Coronary artery (tissue), 2 donors: ENCODE data around the gene NFATC2.

Experiments
- DNase-seq: peaks from one replicate; pipeline ENCODE4 v3.0.0-alpha.2; 2017; ENCODE audit warnings: low spot score
- H3K27ac ChIP-seq, 2 donors: fragments of 200-600 bp; sonication (generic); one replicate each; pipeline ENCODE4 v1.5.1; 2016 to 2019
- H3K4me3 ChIP-seq: fragments of 200-600 bp; sonication (generic); 2 replicates; pipeline ENCODE4 v1.5.1; 2016; ENCODE audit warnings: mild to moderate bottlenecking, moderate library complexity
- TF ChIP-seq, protein P1 (sequence below): fragments of 200-600 bp; sonication (generic); IDR thresholded peaks from one replicate; pipeline ENCODE4 v1.5.1; 2019; ENCODE audit warnings: antibody characterized with exemption

Gene NFATC2

DNA sequence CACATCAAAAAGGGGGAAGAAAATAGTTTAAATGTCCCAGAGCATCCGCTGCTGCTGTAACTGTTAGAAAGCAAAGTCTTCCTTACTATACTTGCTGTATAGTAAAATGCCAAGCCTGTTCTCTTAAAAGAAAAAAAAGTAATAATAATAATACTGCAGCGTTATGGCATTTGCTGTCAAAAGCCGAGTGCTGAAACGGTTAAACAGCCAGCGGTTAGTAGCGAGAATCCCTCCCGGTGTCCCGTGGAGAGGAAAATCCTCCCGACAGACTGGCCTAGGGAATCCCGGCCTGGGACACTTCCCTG, 19.5 kb upstream of the NFATC2 start:
- Histone ChIP-seq H3K4me3 (peak overlapping the region; percentile 81), H3K27ac (peak overlapping the region; percentile 94 to 99)
- TF ChIP-seq, protein P1, sequence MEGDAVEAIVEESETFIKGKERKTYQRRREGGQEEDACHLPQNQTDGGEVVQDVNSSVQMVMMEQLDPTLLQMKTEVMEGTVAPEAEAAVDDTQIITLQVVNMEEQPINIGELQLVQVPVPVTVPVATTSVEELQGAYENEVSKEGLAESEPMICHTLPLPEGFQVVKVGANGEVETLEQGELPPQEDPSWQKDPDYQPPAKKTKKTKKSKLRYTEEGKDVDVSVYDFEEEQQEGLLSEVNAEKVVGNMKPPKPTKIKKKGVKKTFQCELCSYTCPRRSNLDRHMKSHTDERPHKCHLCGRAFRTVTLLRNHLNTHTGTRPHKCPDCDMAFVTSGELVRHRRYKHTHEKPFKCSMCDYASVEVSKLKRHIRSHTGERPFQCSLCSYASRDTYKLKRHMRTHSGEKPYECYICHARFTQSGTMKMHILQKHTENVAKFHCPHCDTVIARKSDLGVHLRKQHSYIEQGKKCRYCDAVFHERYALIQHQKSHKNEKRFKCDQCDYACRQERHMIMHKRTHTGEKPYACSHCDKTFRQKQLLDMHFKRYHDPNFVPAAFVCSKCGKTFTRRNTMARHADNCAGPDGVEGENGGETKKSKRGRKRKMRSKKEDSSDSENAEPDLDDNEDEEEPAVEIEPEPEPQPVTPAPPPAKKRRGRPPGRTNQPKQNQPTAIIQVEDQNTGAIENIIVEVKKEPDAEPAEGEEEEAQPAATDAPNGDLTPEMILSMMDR = no peak
- DNase-seq = no peak

DNA sequence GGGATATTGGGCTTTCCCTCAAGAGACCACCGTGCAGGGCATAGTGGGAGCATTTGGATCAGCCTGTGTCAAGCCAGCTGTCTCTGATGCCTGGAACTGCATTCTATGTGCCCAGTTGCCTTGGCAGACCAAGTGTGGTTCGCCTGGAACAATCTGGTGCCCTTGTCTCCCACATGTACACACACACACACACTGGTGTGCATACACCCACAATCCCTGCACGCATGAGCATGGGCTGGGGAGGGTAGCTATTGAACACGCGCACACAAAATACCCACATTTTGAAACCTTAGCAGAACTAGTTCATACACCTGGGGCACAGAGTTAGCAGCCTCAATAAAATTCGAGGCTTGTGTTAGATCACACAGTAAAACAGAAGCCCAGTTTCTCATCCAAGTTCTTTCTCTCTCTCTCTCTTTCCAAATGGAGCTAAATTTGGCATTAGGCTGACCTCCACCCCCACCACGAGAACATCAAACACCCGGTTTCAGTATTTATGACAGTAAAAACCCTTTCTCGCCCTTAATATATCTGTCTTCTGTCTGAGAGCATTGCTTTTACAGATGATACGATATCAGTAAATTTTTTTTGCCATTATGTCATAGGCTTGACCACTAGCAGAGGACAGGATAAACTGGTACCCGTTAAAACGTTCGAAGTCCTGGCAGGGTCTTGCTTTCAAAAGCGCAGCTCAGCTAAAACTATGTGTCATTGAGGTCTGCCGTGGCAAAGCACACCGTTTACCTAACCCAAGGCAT, 18.2 kb upstream of the NFATC2 start:
- Histone ChIP-seq H3K4me3 (peak overlapping the region; percentile 53), H3K27ac (peak overlapping the region; percentile 22 to 28)
- no peak for DNase-seq
- TF ChIP-seq, protein P1 = no peak

DNA sequence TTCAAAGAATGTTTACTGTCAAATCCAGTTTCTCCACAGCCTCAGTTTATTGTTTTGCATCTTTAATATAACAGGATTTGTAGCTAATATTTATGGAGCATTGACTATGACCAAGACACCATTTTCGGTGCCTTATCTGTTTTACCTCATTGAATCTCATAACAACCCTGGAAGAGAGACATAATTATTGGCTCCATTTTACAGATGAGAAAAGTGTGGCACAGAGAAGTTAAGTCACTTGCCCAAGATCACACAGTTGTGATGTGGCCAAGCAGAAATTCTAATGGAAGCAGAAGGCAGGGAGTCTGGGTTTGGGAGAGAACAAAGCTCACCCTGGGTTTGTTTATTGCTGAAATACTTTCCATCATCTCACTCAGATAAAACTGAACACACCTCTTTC, 17.5 kb upstream of the NFATC2 start:
- no peak overlapping the region for H3K27ac ChIP-seq
- no peak for DNase-seq
- TF ChIP-seq, protein P1 = no peak
- no peak overlapping the region for H3K4me3 ChIP-seq

DNA sequence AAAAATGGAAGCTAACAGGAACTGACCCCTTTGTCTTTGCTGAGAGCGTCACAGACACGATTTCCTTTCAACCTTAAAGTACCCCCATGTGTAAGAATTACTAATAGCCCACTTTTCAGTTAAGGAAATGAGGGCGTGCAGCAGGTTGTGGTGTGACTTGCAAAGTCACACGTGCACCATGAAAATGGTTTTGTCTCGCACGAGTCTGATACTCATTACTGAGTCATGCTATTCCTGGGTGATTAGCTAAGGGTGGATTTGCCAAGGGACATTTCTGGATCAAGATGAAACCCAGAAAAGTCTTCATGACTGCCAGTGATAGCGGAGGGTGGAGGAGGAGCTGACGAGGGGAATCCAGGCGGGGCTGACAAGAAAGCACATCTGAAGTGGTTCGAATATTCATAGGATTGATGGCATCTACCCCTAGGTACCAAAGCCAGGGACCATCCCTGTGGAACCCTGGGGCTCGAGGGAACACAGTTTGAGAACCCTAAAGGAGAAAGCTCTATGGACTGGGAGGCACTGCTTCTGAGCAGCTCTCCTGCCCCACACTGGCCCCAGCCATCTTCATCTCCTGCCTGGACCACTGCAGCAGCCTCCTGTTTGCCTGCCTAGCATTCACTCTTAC, 12.1 kb upstream of the NFATC2 start:
- DNase-seq = no peak
- Histone ChIP-seq H3K27ac (no peak overlapping the region), H3K4me3 (no peak overlapping the region)
- TF ChIP-seq, protein P1 = no peak

DNA sequence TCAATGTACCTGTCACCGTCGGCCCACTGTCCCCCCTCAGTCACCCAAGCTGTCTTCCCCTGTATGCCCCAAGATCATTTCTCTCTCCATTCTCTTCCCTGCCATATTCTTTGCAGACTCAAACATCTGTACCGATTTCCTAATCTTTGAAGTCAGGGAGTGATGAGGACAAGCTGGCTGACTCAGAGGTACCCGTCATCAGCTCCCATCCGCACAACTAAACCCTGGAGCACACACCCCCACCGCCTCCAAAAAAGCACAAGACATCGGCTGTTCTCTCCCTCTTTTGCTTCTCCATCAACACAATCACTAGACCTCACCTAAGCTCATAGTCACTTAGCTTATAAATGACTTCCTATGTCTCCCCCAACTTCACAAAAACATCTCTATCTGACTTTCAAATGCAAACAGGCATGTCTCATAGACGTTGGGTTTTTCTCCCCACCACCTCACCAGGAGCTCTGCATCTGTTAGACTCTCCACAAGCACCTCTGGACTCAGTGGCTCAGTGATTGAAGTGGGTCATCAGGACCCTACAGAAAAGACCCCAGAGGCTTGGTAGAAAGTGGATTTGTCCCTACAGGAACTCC, 11.5 kb upstream of the NFATC2 start:
- DNase-seq = no peak
- Histone ChIP-seq H3K27ac (no peak overlapping the region), H3K4me3 (no peak overlapping the region)
- TF ChIP-seq, protein P1 = no peak

DNA sequence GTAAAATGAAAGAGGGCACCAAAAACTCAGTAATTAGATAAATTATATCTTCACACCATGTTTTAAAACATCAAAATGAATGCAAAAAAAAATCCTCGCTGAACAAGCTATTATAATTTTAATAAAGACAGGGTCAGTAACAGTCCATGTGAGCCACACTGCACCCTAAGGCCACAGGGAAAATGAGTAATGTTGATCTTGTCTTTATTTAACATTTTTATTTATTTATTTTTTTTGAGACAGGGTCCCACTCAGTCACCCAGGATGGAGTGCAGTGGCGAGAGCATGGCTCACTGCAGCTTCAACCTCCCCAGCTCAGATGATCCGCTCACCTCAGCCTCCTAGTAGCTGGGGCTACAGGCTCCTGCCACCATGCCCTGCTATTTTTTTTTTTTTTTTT, 8.7 kb upstream of the NFATC2 start:
- DNase-seq = no peak
- H3K4me3 ChIP-seq = no peak overlapping the region
- TF ChIP-seq, protein P1 = no peak
- H3K27ac ChIP-seq = no peak overlapping the region

DNA sequence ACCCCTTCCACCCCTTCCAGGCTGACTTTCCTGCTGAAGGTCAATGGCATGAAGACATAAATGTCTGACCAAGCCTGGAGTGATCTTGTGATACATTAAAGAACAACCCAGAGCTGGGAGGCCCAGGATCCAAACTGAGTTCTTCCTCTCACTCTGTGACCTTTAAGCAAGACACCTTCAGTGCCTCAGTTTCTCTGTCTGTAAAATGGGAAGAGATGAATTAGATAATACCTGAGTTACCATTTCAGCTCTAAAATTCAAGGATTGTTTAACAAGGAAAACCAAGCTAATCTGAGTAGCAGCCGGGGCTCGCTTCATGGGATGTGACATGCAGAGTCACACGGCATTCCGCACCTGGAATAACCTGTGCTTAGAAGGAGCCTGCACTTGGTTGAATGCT, 7.0 kb upstream of the NFATC2 start:
- Histone ChIP-seq H3K27ac (no peak overlapping the region), H3K4me3 (no peak overlapping the region)
- DNase-seq = no peak
- TF ChIP-seq, protein P1 = no peak
